IMR-90 (cell line): Measurements from ENCODE around the gene RUNX1. TPM values are rescaled to one million over a fixed set of nuclear protein-coding genes. Genes with fewer than 3 reads are reported as not detected.

Experiments
- ATAC-seq: fragments of 200-7000 bp; cut with Tn5 transposase; 2 replicates; pipeline ENCODE4 v1.9.1; 2020; ENCODE audit warnings: low read depth, mild to moderate bottlenecking, moderate library complexity
- BruUV-seq: library from RNA; stranded (reverse); fragments of 400-500 nt; replicated peaks from 2 replicates; lab custom pipeline; 2021; lab: Mats Ljungman, UMichigan
- CTCF ChIA-PET: fragments of 300-600 bp; formaldehyde crosslinking; extraction: SDS; loops from one replicate; lab custom pipeline; 2021; ENCODE audit warnings: antibody characterized with exemption; lab: Yijun Ruan, JAX
- POLR2A ChIA-PET: fragments of 300-600 bp; sonication (Branson Sonifier 250); formaldehyde crosslinking; loops from one replicate; lab custom pipeline; 2022; ENCODE audit warnings: antibody characterized with exemption; ENCODE audit not compliant: unreplicated experiment; lab: Charles Lee
- DNase-seq: peaks from one replicate; pipeline ENCODE4 v3.0.0; 2013
- H2AFZ ChIP-seq: replicated peaks from 2 replicates; pipeline ENCODE3; 2013; ENCODE audit warnings: low read length, mild to moderate bottlenecking; ENCODE audit not compliant: poor library complexity
- H2AK5ac ChIP-seq: 2 replicates; pipeline ENCODE4 v1.6.1; 2013; ENCODE audit warnings: low read depth, low read length, inconsistent platforms
- H2AK9ac ChIP-seq: replicated peaks from 2 replicates; pipeline ENCODE3; 2013; ENCODE audit warnings: mild to moderate bottlenecking, low read depth, low read length, moderate library complexity; ENCODE audit not compliant: poor library complexity
- H2BK120ac ChIP-seq: 2 replicates; pipeline ENCODE4 v1.6.1; 2013; ENCODE audit warnings: low read depth, low read length, inconsistent platforms
- H2BK15ac ChIP-seq: 3 replicates; pipeline ENCODE4 v1.6.1; 2013; ENCODE audit warnings: low read depth, low read length, inconsistent platforms
- H2BK20ac ChIP-seq: 2 replicates; pipeline ENCODE4 v1.6.1; 2013; ENCODE audit warnings: low read depth, mild to moderate bottlenecking, inconsistent platforms, low read length, moderate library complexity
- H2BK5ac ChIP-seq: 2 replicates; pipeline ENCODE4 v1.6.1; 2013; ENCODE audit warnings: mild to moderate bottlenecking, low read depth, low read length, inconsistent platforms; ENCODE audit not compliant: poor library complexity, severe bottlenecking
- H3K14ac ChIP-seq: replicated peaks from 2 replicates; pipeline ENCODE4 v1.6.1; 2013; ENCODE audit warnings: low read depth, low read length, inconsistent platforms
- H3K18ac ChIP-seq: 2 replicates; pipeline ENCODE4 v1.6.1; 2013; ENCODE audit warnings: low read depth, low read length, control low read depth
- H3K23ac ChIP-seq: 2 replicates; pipeline ENCODE4 v1.6.1; 2013; ENCODE audit warnings: low read depth, low read length, inconsistent platforms
- H3K27ac ChIP-seq: 2 replicates; pipeline ENCODE4 v1.5.1; 2013; ENCODE audit warnings: mild to moderate bottlenecking, control low read depth, low read length; ENCODE audit not compliant: insufficient read depth
- H3K27me3 ChIP-seq: 2 replicates; pipeline ENCODE4 v1.6.1; 2013; ENCODE audit warnings: low read length; ENCODE audit not compliant: control insufficient read depth, insufficient read depth
- H3K36me3 ChIP-seq: 2 replicates; pipeline ENCODE4 v1.6.1; 2013; ENCODE audit warnings: low read length, mixed read lengths; ENCODE audit not compliant: control insufficient read depth, insufficient read depth
- H3K4ac ChIP-seq: 2 replicates; pipeline ENCODE4 v1.6.1; 2013; ENCODE audit warnings: low read depth, low read length, inconsistent platforms
- H3K4me1 ChIP-seq: 2 replicates; pipeline ENCODE4 v1.6.1; 2013; ENCODE audit warnings: low read length, mixed read lengths; ENCODE audit not compliant: control insufficient read depth, insufficient read depth
- H3K4me2 ChIP-seq: 2 replicates; pipeline ENCODE4 v1.6.1; 2013; ENCODE audit warnings: low read depth, mild to moderate bottlenecking, control low read depth, low read length, moderate library complexity
- H3K4me3 ChIP-seq: 2 replicates; pipeline ENCODE4 v1.5.1; 2013; ENCODE audit warnings: low read depth, mild to moderate bottlenecking, control low read depth, low read length, moderate library complexity; ENCODE audit not compliant: insufficient read depth
- H3K56ac ChIP-seq: 2 replicates; pipeline ENCODE4 v1.6.1; 2013; ENCODE audit warnings: low read length, inconsistent platforms; ENCODE audit not compliant: insufficient read depth; ENCODE audit errors: extremely low read depth
- H3K79me1 ChIP-seq, 2 experiments: 2 replicates each; pipeline ENCODE4 v1.6.1; 2013; ENCODE audit warnings: low read length in 2 of 2, inconsistent platforms in 1 of 2, low read depth in 1 of 2
- H3K9ac ChIP-seq: 2 replicates; pipeline ENCODE4 v1.6.1; 2013; ENCODE audit warnings: low read depth, low read length, control low read depth
- H3K9me1 ChIP-seq: 2 replicates; pipeline ENCODE4 v1.6.1; 2013; ENCODE audit warnings: low read length, inconsistent platforms; ENCODE audit not compliant: insufficient read depth
- H3K9me3 ChIP-seq: 2 replicates; pipeline ENCODE4 v1.6.1; 2013; ENCODE audit warnings: low read length; ENCODE audit not compliant: control insufficient read depth, insufficient read depth
- H4K20me1 ChIP-seq: 2 replicates; pipeline ENCODE4 v1.6.1; 2013; ENCODE audit warnings: low read length, inconsistent platforms; ENCODE audit not compliant: insufficient read depth
- H4K5ac ChIP-seq: 2 replicates; pipeline ENCODE4 v1.6.1; 2013; ENCODE audit warnings: mild to moderate bottlenecking, low read depth, low read length, control low read depth
- H4K8ac ChIP-seq, 2 experiments: 2 replicates each; pipeline ENCODE4 v1.6.1; 2013; ENCODE audit warnings: low read depth in 2 of 2, low read length in 2 of 2, control low read depth in 1 of 2, inconsistent platforms in 1 of 2
- H4K91ac ChIP-seq: 2 replicates; pipeline ENCODE4 v1.6.1; 2013; ENCODE audit warnings: low read depth, low read length, inconsistent platforms; ENCODE audit not compliant: insufficient read depth
- FOS ChIP-seq: fragments of 150-350 bp; IDR thresholded peaks from 2 replicates; pipeline ENCODE4 v1.6.1; 2016; ENCODE audit warnings: low read depth, low read length
- WGBS, 2 experiments: methylation state at CpG; one replicate each; pipeline versions ENCODE4 v1.1.5 to v1.1.7; 2013; ENCODE audit warnings: missing lambda C conversion rate in 2 of 2; ENCODE audit not compliant: insufficient read length in 1 of 2; ENCODE audit errors: extremely low coverage in 2 of 2; 5-methylcytosine and 5-hydroxymethylcytosine counted together
- dilution Hi-C: fragments of 300-500 bp; cut with HindIII; formaldehyde crosslinking; loops from one replicate; pipeline ENCODE4 v1.14.3; 2018; ENCODE audit warnings: low sequenced_read_pairs; ENCODE audit not compliant: unreplicated experiment
- in situ Hi-C: fragments of 300-500 bp; cut with MboI; formaldehyde crosslinking; loops from 3 replicates; pipeline ENCODE4 v1.14.3; 2019; ENCODE audit warnings: low sequenced_read_pairs, inconsistent platforms, mixed read lengths
- intact Hi-C: fragments of 100-400 bp; cut with micrococcal nuclease; formaldehyde crosslinking; loops from 2 replicates; pipeline ENCODE4 v1.10.0; 2022
- polyA plus RNA-seq, 3 experiments: library from polyadenylated mRNA; depleted of rRNA; stranded (reverse); fragments of >200 nt; gene quantifications; 2 replicates each; pipeline ENCODE4 v1.2.3, GENCODE V29; 2012; ENCODE audit warnings: low replicate concordance in 1 of 3
- total RNA-seq: library from RNA; depleted of rRNA; stranded (reverse); fragments of >200 nt; gene quantifications from 2 replicates; pipeline ENCODE4 v1.2.3, GENCODE V29; 2012

RUNX1 gene
- total and polyA plus RNA-seq, 2 of the 4 experiments (the other 2 are of a cell fraction) = 34.5 to 56.5 TPM

GRCh38 chr21:34744801-34745200, 304.3 kb downstream of the RUNX1 start:
- Histone ChIP-seq H3K9me1 (peaks cover 4% of the 10 kb centered on the region), H3K4me1 (0 out of 2 replicates have a peak, but pooled peaks cover 4% of the 10 kb centered on the region), H3K4me3 (no peak overlapping the region), H3K4me2 (no peak overlapping the region), H3K9me3 (no peaks in the 10 kb centered on the region), H3K27ac (no peak overlapping the region), H3K79me1 (peaks cover 0 to 10% of the 10 kb centered on the region in 2 experiments; a peak in 2 of 4 replicates), H4K91ac (no peak overlapping the region), H2BK120ac (no peak overlapping the region), H2BK15ac (peak overlapping the region; percentile 45; the same call in 1 of the 3 replicates), H3K14ac (no peak overlapping the region), H3K56ac (no peak overlapping the region), H2BK5ac (no peak overlapping the region), H3K27me3 (peaks cover 3% of the 10 kb centered on the region; the same call in 1 of the 2 replicates), H2AK5ac (peak overlapping the region; percentile 76), H4K20me1 (no peaks in the 10 kb centered on the region), H2AFZ (peak overlapping the region; percentile 26), H4K5ac (no peak overlapping the region), H3K23ac (no peak overlapping the region), H3K36me3 (no peaks in the 10 kb centered on the region), H2AK9ac (no peak overlapping the region), H3K4ac (no peak overlapping the region; the same call in 1 of the 2 replicates), H3K9ac (no peak overlapping the region), H4K8ac (no peak overlapping the region), H2BK20ac (no peak overlapping the region), H3K18ac (no peak overlapping the region)
- dilution Hi-C loops (no loop called here), in situ Hi-C loops (loop anchor here (5.0 to 25.0 kb wide), 4 partner anchors 132 to 1192 kb away; no protein-coding TSS in a partner anchor), intact Hi-C loops (loop anchor here (1.0 to 10.0 kb wide), 10 partner anchors 52 to 1196 kb away; partner anchors contain the start of gene RUNX1)
- WGBS, 2 experiments = 6% methylated on average over 3 of the region's 3 CpGs; no CpG with 5 or more reads in 1 of the 2 experiments
- POLR2A ChIA-PET = interaction anchor here (1.0 to 1.2 kb wide), 2 partner anchors 138 to 143 kb away, joined by 5 to 12 read pairs; no protein-coding TSS in a partner anchor
- BruUV-seq = no TSS peak
- CTCF ChIA-PET = interaction anchor here (0.6 to 2.8 kb wide), 24 partner anchors 9 to 1095 kb away, joined by 3 to 11 read pairs (median 4); no protein-coding TSS in a partner anchor
- no peak for ATAC-seq
- TF ChIP-seq FOS = no peak
- DNase-seq = no peak
